ENCODE results near the gene CATSPERZ.

Gene CATSPERZ

DNA sequence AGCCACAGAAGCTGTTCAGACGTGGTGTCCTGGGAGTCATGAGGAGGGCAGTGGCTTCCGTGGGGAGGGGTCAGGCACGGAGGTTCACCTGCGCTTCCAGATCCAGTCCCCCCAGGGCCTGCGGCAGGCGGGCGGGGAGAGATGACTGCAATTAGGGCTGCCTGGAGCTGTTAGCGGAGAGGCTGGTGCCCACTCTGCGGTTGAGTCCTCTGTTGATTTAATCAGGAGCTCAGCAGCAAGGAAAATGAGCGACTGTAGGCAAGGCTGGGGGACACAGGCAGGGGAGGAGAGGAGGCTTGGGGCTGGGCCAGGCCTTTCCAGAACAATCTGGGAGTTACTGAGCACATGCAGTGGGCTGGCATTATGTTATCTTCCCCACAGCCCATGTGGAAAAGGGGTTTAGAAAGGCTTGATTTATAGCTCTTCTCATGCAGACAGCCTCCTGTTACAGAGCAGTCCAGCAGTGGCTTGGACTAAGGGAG lies 35.7 kb upstream of the CATSPERZ start:
- no peak for DNase-seq

DNA sequence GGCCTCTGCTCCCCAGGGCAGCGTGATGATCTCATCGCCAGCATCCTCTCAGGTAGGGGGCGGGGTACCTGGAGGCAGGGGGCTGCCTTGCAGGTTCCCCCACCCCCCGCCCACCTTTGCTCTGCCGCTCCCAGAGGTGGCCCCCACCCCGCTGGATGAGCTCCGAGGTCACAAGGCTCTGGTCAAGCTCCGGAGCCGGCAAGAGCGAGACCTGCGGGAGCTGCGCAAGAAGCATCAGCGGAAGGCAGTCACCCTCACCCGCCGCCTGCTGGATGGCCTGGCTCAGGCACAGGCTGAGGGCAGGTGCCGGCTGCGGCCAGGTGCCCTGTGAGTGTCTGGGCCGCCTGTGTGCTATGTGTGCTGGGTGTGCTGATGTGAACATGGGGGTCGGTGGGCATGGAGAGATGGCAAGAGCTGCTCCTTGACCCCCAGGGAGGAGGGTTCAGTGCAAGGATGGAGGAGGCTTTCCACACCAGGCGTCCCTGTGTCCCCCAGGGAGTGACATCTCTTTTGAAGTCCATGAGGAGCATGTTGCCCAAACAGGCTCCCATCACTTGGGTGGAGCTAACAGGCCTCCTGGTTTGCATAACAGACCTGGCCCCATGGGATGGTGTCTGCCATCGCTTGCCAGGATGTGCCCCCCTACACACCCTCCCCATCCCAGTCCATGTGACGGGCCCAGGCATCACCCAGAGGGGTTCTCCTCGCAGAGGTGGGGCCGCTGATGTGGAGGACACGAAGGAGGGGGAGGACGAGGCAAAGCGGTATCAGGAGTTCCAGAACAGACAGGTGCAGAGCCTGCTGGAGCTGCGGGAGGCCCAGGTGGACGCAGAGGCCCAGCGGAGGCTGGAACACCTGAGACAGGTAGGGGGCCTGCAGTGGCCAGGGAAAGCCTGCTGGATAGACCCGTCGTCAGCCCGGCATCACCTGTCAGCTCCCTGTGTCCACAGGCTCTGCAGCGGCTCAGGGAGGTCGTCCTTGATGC lies 34.7 kb upstream of the CATSPERZ start:
- DNase-seq: no peak

DNA sequence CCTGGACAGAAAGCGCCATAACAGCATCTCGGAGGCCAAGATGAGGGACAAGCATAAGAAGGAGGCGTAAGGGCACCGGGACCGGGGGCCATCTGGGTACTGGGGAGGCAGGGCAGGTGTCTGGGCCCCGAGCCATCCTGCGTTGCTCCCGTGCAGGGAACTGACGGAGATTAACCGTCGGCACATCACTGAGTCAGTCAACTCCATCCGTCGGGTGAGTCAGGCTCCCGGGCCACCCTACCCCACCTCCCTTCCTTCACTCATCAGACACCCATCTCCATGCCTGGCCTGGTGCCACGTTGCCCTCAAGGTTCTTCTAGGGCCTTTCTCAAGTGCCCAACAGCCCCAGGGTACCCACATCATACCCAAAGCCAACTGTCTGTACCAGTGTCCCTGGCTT lies 33.8 kb upstream of the CATSPERZ start:
- no peak for DNase-seq

- no peak for DNase-seq
Measured at GRCh38 chr11:64267207-64267945, 32.8 kb upstream of the CATSPERZ start.

DNA sequence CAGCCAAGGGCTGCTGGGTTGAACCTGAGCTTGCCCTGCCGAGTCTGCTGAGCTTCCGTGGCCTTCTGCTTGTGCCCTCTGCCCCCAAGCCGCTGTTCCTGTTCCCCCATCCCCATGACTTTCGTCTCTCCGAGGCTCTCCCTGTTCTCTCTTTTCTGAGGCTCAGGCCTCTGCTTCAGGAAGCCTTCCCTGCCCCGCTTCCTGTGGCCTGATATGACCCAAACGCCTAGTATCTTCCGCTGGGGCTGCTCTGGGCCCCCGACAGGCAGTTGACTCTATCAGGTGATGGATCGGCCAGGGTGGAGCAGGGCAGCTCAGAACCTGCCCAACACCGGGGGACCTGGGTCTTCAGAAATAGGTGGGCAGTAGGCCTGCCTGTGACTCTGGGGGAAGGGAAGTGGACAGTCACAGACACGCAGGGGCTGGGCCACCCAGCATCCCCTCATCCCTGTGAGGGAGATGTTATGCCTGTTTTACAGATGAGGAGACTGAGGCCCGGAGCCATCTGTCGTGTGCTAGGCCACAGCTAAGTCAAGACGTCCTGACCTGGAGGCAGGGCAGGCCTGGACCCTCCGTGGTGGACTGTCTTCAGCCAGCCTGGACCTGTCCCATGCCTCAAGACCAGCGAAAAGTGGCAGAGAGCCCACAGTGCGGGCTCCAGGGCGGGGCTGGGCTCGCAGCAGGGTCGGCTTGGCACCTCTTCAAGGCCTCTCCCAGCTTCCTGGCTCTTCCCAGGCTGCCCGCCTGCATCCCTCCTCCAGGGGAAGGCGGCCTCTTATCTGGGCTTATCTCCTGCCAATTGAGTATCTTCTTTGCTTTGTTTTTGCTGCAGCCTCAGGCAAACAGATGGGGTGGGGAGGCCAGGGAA lies 31.9 kb upstream of the CATSPERZ start:
- no peak for DNase-seq

DNA sequence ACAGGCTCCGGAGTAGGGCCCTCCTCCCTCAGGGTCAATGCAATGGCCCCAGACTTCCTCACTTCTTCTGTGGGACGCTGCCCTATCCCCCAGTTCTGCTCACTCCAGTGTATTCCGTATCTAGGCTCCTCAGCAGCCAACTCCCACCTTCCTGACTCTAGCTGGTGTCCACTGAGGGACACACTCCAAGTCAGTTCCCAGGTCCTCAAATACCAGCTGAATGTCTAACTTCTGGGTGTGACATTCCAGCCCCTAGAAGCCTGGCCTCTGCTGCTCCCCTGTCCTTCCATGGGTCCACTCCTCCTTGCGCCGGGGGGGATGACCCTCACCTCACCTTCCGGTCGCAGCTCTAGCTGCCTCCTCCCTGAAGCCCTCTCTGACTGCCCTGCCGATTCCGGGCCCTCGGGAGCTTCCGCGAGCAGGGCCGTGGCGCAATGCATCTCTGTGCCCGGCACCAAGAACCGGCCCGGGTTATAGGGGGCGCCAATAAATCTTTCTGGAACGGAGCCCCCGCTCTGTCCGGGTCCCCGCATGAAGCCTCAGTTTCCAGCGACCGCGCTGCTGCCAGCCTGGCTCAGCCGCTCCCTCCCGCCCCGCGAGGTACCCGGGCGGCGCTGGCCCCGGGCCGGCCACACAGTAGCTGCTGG lies 31.1 kb upstream of the CATSPERZ start:
- DNase-seq: no peak

DNA sequence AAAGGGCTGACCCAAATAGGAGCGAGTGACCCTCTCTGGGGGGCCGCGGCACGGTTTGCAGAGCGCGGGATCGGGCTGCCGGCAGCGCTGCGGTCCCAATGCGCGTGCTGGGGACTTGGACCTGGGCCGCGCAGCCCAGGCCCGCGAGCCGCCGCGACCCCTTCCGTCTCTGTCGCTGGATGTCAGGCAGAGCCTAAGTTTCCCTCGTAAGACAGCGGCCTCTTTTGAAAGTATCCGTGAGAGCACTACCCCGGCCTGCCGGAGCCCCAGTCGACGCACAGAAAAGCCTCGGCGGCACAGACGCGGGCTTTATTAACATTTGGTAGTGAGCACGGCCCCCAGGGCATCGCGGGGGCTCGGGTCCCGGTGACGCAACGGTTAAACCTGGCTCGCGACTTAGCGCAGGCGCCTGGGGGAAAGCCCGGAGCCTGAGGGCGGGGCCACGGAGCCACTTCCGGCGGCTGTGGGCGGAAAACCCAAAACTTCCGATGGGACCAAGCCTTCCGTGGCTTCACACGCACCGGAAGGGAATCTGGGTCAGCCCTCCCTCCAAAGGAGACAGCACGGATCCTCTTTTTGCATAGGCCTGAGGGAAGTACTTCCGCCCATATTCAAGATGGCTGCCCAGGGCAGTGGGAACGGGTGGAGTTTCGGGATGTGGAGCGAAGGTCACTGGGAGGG lies 30.5 kb upstream of the CATSPERZ start:
- DNase-seq: peak; percentile 98

DNA sequence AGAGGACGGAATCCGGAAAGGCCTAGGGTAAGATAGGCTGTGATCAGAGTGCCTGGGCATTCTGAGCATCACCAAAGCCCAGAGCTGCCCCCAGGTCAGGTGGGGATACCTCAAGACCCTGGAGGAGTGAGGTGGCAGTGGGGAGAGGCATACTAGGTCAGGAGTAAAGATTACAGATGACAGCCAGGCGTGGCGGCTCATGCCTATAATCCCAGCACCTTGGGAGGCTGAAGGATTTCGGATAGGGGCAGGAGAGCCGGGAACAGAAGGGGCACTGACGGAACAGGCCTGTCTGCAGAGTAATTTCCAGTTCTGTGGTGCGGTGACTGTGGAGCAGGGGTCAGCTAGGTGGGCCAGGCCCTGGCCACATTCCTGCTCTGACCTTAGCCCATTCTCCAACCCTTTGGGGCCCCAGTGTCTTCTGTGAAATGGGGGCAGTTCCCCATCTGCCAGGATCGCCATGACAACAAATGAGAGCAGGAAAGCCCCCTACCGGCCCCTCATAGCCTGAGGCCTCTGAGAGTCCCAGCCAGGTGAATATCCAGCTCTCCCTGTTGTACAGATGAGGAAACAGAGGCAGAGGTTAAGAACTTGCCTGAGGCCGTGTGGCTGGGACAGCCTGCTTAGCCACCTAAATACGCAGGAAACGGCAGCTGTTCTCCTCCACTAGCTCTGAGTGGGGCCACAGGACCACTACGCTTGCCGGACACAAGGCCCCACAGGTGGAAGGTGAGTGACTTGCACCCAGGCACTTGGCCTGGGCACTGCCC lies 24.9 kb upstream of the CATSPERZ start:
- no peak for DNase-seq

GRCh38 chr11:64275841-64276240 lies 24.3 kb upstream of the CATSPERZ start:
- DNase-seq: no peak

- no peak for DNase-seq
Measured at GRCh38 chr11:64276653-64277431, 23.3 kb upstream of the CATSPERZ start.

- no peak for DNase-seq
Measured at GRCh38 chr11:64278576-64279190, 21.5 kb upstream of the CATSPERZ start.

GRCh38 chr11:64281957-64282770 lies 18.0 kb upstream of the CATSPERZ start:
- DNase-seq: no peak

DNA sequence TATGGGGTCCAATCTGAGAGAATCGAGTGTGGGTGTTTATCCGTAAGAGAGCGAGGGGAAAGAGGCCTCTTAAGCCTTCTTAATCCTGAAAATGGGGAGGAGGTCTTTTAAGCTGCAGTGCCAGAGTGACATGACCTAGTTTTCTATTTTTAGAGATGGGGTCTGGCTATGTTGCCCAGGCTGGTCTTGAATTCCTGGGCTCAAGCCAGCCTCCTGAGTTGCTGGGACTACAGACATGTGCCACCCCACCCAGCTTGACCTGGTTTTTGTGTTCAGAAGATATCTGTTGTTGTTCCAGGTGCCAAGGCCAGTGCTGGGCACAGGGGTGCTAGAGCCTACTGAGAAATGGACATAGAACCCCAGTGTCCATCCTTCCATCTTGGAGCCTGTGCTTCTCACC lies 17.1 kb upstream of the CATSPERZ start:
- DNase-seq: no peak

DNA sequence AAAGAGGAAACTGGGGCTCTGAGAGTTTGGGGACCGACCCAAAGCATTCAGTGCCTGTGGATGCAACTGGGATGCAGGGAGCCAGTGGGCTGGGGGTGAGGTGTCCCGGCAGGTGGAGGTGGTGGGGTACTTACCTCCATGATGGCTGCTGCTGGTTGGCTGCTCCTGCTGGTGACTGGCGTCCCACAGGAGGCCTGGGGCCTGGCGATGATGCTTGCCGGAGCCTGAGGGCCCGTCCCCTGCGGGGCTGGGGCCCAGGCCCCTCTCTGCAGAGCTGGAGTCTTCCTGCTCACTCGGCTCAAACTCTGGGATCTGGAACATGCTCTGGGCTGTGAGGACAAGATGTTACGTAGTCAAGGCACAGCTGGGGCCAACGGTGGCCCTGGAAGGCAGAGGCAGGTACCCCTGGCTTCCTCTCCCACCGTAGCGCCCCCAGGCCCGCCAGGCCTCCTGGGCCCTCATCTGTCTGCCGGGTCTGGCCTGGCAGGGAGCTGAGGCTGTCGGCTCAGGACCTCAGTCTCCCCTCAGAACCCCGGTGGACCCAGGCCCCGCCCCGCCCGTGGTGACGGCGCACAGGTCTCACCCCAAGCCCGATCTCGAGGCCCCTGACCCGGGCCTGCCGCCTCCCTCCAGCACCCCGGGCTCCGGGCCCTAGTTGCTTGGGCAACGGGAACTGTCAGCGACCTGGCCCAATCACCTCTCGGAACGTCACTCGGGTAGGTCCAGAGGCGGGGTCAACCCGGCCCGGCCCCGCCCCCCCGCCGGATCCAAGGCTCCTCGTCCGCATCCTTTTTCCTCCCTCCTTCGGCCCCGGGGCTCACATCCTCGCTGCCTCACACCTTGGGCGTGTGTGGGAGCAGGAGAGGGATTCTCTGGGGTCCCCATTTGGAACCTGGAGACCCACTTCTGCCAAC lies 15.9 kb upstream of the CATSPERZ start, which contains the start of gene BAD:
Gene BAD (minus strand): TSS at position 618 of the 914 bp plus-strand sequence. CDS start 297 bp downstream, at position 321.
- peak; percentile 71 for DNase-seq

DNA sequence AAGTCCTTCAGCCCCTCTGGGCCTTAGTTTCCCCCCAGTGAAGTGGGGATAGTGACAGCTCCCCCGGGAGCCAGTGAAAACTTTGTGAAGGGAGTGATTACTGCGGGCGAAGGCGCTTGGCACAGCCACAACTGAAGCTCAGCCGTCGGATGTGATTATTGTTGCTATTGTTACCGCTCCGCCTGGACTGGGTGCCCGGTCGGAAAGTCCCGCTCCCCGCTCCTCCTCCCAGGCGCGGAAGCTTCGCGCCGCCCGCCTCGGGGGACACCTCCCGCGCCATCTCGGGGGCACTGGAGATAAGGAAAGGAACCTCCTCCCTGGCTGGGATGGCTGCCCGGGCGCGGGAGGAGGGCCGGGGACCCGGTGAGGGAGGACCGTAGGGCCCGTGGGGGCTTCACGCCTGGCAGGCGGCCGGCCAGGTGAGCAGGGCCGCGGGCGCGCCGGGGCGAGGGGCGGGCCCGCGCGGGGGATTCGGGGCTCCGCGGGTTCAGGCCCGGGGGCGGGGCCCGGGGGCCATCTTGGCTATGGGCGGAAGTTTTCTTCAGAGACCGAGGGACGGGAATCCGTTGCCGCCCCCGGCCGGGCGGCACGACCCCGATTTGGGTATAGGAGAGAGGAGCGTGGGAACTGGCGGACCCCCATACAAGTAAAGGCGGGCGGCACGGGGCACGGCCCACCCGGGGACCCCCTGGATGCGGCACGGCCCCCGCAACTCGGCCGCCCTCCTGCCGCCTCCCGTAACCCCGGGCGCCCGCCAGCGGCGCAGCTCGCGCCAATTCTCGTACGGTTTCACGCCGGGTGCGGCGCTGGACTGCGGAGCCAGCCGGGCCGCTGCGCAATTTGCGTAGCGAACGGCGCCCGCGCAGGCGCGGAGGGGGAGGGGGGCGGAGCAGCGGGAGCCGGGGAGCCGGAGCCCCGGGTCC lies 14.9 kb upstream of the CATSPERZ start, which contains the start of gene GPR137:
Gene GPR137 (plus strand): TSS at position 887 of the 923 bp plus-strand sequence. CDS start 677 bp downstream, outside the sequence.
- peak; percentile 55 for DNase-seq

All from NCI-H1694 treated with DMSO at 0.1 percent for 48 hours (cell line).